Fibroblast of mammary gland (primary cell): ENCODE data around the gene MYO18B.

Experiments
- DNase-seq: peaks from one replicate; pipeline ENCODE4 v3.0.0-alpha.2; 2010; ENCODE audit warnings: low read depth
- H3K4me3 ChIP-seq: 2 replicates; pipeline ENCODE4 v1.5.1; 2011; ENCODE audit warnings: low read depth, mild to moderate bottlenecking, low read length, moderate library complexity; ENCODE audit not compliant: control insufficient read depth
- TF ChIP-seq, protein P1 (sequence below): conservative IDR thresholded peaks from 2 replicates; pipeline ENCODE4 v1.5.1; 2011; ENCODE audit warnings: low read depth, low read length, inconsistent platforms; ENCODE audit not compliant: control insufficient read depth, insufficient read depth

MYO18B gene

DNA sequence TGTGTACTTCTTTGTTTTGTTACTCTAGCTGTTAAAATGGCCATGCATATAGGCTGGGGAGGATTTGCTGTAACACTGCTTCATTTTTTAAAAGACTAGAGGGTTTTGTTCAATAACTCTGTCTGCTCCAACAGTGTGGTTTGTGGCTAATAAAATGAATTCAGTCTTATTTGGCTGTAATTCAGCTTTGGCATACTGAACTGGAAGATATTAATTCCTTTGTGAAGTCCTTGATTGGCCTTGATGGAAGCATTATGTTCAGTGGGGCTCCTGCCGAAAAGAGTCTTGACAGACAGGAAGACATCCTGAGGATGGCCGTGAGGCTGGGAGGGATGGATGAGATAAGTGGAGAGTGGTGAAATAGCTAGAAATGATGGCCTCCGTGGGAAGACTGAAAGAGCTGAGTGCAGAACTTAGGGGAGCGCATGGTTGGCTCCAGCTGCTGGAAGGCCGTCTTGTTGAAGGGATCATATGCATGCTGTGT, 44.8 kb upstream of the MYO18B start:
- no peak overlapping the region for H3K4me3 ChIP-seq
- TF ChIP-seq, protein P1, sequence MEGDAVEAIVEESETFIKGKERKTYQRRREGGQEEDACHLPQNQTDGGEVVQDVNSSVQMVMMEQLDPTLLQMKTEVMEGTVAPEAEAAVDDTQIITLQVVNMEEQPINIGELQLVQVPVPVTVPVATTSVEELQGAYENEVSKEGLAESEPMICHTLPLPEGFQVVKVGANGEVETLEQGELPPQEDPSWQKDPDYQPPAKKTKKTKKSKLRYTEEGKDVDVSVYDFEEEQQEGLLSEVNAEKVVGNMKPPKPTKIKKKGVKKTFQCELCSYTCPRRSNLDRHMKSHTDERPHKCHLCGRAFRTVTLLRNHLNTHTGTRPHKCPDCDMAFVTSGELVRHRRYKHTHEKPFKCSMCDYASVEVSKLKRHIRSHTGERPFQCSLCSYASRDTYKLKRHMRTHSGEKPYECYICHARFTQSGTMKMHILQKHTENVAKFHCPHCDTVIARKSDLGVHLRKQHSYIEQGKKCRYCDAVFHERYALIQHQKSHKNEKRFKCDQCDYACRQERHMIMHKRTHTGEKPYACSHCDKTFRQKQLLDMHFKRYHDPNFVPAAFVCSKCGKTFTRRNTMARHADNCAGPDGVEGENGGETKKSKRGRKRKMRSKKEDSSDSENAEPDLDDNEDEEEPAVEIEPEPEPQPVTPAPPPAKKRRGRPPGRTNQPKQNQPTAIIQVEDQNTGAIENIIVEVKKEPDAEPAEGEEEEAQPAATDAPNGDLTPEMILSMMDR: no peak
- DNase-seq: peak; percentile 3

DNA sequence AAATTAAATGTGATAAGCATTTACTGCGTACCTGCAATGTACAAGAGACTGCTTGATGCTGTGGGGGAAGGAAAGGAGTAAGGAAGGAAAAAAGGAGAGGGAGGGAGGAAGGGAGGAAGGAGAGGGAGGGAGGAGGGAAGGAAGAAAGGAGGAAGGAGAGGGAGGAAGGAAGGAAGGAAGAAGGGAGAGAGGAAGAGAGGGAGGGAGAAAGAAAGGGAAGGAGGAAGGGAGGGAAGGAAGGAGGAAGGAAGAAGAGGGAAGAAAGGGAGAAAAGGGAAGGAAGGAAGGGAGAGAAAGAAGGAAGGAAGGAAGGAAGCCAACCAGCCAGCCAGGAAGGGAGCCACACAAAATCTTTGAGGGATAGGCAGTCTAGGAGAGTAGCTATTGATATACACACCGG, 44.0 kb upstream of the MYO18B start:
- TF ChIP-seq, protein P1: no peak
- no peak for DNase-seq
- no peak overlapping the region for H3K4me3 ChIP-seq

DNA sequence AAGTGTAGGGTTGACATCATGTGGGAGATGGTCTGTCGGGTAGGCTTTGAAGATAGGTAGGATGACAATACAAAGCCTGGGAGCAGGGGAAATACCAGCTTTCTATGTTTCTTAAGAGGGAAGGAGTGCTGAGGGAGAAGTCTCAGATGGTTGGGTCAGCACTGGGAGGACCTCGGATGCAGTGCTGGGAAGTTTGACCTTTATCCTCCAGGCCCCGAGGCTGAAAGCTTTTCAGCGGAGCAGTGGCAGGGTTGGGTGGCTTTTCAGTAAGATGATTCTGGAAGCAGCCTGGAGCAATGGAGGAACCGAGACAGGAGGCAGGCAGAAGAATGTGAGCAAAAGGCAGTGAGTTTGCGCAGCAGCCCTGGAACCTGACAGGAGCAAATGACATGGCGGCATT, 43.5 kb upstream of the MYO18B start:
- DNase-seq: no peak
- TF ChIP-seq, protein P1: no peak
- H3K4me3 ChIP-seq: no peak overlapping the region

DNA sequence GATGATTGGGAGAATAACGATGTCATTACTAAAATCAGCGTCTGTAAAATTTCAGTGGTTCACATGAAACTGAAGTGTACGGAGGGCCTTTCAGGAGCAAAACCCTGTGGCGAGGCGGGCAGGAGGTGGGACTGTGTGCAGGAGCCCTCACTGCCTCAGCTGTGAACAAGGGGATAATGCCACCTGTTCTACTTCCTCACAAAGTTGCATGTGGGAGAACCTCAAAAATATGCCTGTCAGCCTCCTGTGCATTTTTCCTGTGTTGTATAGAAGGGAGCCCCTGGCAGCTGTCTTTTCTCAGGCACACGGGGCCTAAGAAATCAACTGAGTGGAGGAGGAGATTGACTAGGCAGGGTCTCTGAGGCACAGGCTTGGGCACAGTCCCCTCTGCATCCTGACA, 43.0 kb upstream of the MYO18B start:
- DNase-seq: no peak
- no peak overlapping the region for H3K4me3 ChIP-seq
- TF ChIP-seq, protein P1: no peak

DNA sequence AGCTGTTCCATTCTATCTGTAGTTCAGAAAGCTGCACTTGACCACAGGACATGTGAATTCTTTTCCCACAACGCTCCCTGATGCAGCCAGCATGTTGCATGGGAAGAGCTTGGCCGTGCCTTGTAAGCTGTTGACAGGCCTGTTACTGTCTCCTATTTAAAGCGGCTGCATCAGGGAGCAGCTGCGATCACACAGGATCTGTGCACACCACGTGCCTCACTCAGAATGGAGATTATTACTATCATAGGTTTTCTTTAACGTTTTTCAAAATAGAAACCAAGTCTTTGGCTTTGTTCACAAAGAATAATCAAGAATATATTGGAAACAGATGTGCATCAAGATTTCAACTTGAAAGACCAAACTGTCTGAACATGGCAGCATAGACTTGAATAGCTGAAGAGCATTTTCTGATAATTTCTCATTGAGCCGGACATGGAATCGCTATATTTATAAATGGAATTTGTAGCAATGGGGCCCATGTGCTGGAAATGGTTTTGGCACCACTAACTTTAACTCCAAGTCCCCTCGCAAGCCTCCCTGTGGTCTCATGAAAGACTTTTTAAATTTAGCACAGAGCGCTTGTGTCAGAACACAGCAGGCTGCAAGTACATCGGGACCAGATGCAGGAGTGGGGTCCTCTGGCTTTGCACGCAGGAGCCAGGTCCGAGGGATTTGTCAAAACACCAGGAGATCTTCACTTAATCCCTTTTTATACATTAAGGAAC, 40.8 kb upstream of the MYO18B start:
- H3K4me3 ChIP-seq: no peak overlapping the region
- TF ChIP-seq, protein P1: no peak
- peak; percentile 74 for DNase-seq

DNA sequence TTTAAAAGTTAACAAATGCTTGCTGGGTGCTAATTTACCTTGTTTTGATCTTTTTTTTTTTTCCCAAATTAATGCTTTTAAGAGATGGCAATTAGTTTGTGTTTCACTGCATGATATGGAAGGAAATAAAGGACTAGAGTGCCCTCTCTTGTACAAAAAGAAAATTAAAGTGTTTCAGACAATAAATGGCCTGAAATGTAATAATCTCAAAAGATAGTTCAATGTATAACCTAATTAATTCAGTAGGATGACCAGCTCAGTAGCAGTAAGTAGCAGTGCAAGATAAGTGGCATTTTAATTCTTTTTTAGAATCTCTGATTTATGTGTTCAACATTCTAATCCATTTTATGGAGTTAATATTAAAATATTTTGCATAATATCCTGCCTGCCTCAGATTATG, 39.9 kb upstream of the MYO18B start:
- peak; percentile 51 for DNase-seq
- H3K4me3 ChIP-seq: no peak overlapping the region
- TF ChIP-seq, protein P1: peak; percentile 47
